T-helper 1 cell treated with Interleukin-12 subunit alpha and Interleukin-12 subunit beta and Interleukin-4 antibody, amounts not matched to agents 30 μg/mL and 1 μg/mL, for 36 hours (primary cell): ENCODE data around the gene IFITM1.

ENCODE experiments used
- H3K27ac Mint-ChIP-seq: one replicate; pipeline ENCODE4 v1.8.0; 2021; ENCODE audit warnings: mild to moderate bottlenecking, mixed read lengths
- H3K27me3 Mint-ChIP-seq: one replicate; pipeline ENCODE4 v1.8.0; 2021; ENCODE audit warnings: low read depth, mixed read lengths
- H3K36me3 Mint-ChIP-seq: one replicate; pipeline ENCODE4 v1.8.0; 2021; ENCODE audit warnings: low read depth, mixed read lengths
- H3K4me1 Mint-ChIP-seq: one replicate; pipeline ENCODE4 v1.8.0; 2021; ENCODE audit warnings: low read depth, mixed read lengths
- H3K4me3 Mint-ChIP-seq: one replicate; pipeline ENCODE4 v1.8.0; 2021; ENCODE audit warnings: mild to moderate bottlenecking, moderate library complexity, mixed read lengths
- H3K9me3 Mint-ChIP-seq: one replicate; pipeline ENCODE4 v1.8.0; 2021; ENCODE audit warnings: mixed read lengths

IFITM1 gene

DNA sequence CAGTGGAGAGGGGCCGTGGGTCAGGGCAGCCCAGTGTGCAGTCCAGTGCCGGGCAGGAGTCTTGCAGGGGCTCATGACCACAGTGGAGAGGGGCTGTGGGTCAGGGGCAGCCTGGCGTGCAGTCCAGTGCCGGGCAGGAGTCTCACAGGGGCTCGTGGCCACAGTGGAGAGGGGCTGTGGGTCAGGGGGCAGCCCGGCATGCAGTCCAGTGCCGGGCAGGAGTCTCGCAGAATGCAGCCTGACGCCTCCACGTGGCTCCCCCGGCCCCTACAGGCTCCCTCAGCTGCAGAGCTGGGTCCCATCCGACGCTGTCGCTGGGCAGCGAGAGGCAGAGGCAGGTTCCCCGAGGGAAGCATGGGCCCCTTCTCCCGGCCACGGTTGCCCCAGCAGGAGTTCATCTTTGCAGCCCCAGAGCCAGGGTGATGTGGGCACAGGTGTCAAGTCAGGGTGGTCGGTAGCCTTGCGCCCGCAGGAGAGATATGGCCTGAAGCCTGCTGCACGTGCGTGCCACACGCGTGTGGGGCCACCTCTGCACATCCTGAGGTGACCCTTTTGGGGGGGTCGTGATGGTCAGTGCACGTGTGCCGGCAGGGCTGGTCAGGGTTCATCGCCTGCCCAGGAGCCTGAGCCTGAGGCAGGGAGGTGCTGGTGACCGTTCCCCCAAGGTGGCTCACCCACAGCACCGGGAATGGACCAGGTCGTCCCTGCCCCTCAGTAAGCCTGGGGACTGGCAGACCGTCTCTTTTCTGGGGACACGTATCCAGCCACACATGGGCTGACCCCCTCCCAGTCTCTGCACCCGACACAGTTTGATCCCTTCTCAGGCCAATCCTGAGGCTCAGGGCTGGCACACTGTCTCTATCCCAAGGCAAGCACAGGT, 17.4 kb upstream of the IFITM1 start:
- no peak overlapping the region for H3K27ac Mint-ChIP-seq
- H3K4me1 Mint-ChIP-seq: peaks cover 9% of the 10 kb centered on the region
- peaks cover 2% of the 10 kb centered on the region for H3K36me3 Mint-ChIP-seq
- H3K9me3 Mint-ChIP-seq: no peaks in the 10 kb centered on the region
- no peak overlapping the region for H3K4me3 Mint-ChIP-seq
- peaks cover 11% of the 10 kb centered on the region for H3K27me3 Mint-ChIP-seq

DNA sequence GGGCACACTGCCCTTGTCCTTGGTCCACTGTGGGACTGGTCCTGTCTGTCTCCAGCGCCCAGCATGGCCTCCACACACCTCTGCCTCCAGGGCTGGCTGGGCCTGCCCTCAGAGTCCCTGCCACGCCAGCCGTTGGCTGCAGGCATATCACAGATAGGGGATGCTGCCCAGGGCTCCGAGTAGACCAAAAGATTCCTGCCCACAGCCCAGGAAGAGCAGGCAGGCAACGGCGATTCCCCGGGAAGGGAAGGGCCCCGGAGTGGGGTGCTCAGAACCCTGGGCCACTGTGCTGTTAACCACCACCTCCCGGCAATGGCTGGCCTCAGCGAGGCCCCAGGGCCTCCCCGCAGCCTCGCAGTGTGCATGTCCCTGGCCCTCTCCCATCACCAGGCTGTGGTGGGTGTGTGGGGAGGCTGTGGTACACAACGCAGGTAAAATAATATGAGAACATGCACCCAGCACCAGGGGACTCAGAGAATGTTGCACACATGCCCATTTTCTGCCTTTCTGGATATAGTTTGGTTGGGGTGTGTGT, 16.7 kb upstream of the IFITM1 start:
- H3K27me3 Mint-ChIP-seq: peaks cover 11% of the 10 kb centered on the region
- H3K4me3 Mint-ChIP-seq: no peak overlapping the region
- no peaks in the 10 kb centered on the region for H3K9me3 Mint-ChIP-seq
- H3K27ac Mint-ChIP-seq: no peak overlapping the region
- no peaks in the 10 kb centered on the region for H3K36me3 Mint-ChIP-seq
- peaks cover 7% of the 10 kb centered on the region for H3K4me1 Mint-ChIP-seq

DNA sequence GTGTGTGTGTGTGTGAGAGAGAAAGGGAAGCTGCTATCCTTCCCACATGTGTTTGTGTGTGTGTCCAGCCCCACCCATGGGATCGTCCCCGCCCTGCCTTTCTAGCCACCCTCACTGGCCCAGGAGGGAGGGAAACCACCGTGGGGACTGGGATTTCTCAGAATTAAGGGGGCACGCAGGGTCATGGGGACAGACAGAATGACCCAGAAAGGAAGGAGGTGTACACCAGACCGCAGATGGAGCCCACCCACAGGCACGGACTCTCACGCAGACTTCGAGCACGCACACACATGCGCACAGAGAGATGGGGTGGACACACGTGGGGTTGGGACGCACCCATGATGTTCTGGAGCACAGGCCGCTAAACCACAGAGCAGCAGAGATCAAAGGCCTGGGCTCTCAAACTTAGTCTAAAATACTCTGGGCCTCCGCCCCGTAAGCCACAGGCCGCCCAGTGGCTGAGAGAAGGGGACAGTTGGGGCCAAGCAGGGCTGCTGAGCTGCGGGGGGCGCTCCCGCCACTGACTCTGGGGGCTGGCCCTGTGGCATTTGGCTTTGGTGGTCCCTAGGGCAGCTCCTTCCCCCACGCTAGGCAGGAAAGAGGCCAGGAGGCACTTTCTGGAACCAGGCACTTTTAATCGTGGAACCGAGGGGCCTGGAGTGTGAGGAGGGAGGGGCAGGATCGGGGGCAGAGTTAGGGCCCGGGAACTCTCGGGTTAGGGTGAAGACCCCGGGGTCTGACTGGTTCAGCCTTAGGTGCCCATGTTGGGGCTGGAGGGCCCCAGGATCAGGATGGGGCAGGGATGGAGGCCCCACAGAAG, 16.0 kb upstream of the IFITM1 start:
- Mint-ChIP-seq H3K4me1 (peaks cover 7% of the 10 kb centered on the region), H3K27ac (peak overlapping the region; percentile 57), H3K27me3 (peaks cover 12% of the 10 kb centered on the region), H3K9me3 (no peaks in the 10 kb centered on the region), H3K36me3 (no peaks in the 10 kb centered on the region), H3K4me3 (peak overlapping the region; percentile 21)

DNA sequence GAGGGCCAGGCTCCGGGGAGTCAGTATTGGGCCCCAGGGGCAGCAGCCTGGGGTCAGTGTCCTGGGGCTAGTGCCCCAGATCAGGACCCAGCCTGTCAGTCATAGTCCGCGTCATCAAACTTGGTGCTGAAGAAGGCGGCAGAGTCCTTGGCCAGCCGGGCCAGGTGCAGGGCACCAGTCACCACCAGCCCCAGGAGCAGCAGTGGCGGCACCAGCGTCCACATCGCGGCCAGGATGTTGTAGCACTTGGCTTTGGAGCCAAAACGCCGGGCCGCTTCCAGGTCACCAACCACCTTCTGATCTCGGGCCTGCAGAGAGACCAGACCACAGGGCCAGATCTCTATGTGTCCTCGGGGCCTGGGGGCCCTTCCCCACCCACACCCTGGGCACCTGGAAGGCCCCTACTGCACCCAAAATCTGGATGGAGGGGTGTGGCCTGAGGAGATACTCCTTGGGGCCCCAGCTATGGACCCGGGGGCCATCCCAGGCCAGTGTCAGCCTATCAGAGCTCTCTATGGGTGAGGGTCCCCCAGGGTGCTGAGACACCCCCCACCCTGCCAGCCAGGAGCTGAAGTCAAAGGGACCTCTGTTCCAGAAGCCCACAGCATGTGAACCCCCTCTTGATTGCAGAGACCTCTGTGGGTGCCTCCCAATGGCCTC, 15.3 kb upstream of the IFITM1 start:
- Mint-ChIP-seq H3K4me1 (peaks cover 9% of the 10 kb centered on the region), H3K27me3 (peaks cover 14% of the 10 kb centered on the region), H3K4me3 (no peak overlapping the region)

DNA sequence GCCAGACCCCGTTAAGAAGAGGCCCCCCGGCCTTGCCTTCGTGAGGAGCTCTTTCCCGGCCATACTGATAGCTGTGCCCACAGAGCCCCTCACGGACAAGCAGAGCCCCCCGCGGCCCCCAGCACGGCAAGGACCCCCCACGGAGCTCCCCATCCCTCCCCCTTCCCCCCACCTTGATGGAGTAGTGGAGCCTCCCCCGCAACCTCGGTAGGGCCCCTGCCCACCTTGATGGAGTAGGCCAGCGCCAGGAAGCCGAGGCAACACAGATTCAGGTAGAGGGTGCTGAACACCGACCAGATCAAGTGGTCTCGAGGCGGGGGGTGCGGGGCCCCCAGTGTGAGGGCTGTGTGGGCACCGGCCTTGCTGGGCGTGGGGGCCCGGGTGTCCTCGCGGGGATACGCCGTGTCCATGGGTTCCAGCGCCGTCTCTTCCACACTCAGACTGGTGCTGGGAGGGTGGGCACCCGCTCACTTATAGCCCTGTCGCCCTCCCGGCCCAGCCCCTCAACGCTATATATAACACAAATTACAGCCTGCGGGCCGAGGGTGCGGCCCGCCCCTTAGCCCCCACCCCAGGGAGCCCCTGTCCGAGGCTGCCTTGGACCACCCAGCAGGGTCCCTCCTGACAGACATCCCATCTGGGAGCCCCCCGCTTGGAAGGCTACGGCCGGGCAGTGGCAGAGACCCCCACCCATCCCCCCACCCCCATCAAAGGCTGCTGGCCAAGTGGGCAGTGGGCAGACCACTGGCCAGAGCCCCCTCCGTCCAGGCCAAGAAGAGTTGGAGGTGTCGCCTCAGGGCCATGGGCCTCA, 14.6 kb upstream of the IFITM1 start, which contains the start of gene IFITM5:
Gene IFITM5, minus strand, starts transcription at position 446 of the 811 bp plus-strand sequence. Its CDS starts 36 bp downstream, at position 410.
- Mint-ChIP-seq H3K4me1 (peaks cover 9% of the 10 kb centered on the region), H3K27ac (no peak within 1 kb of the TSS), H3K36me3 (no peaks in the 10 kb centered on the region), H3K4me3 (no peak within 1 kb of the TSS), H3K27me3 (peaks cover 14% of the 10 kb centered on the region), H3K9me3 (no peaks in the 10 kb centered on the region)

More for the DNA sequence above, 15.3 kb upstream of the IFITM1 start:
- Mint-ChIP-seq H3K27ac (no peak overlapping the region), H3K9me3 (no peaks in the 10 kb centered on the region), H3K36me3 (no peaks in the 10 kb centered on the region)

DNA sequence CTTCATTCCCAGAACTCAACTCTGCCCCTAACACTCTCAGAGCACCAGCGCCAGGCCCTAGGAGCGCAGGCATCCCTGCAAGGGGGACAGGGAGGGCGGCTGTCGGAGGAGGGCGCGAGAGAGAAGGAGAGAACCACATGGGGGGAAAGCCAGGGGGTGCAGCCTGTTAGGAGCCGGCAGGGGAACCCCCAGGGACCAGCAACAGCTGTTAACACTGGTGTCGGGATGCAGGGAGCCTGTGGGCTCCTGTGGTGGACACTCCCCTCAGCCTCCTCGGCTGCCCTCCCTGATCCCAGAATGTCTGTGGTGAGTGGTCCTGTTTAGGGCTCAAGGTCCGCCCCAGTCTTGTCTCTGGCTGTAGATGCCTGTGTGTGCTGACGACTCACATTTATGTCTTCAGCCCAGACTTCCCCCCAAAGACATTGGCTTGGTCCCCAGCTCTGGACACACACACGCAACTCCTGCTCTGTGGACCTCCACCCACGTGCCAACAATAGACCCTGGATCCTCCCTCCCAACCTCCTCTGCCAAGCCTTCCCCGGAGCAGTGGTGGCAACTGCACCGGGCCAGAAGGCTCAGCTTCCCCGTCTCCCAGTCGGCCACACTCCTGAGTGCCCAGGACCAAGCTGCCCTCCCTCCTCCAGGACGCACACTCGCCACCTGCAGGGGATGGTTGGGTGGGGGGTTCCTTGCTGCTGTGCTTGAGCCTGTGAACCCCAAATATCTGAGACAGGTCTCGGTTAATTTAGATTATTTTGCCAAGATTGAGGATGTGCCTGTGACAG, 13.7 kb upstream of the IFITM1 start:
- Mint-ChIP-seq H3K4me1 (peaks cover 12% of the 10 kb centered on the region), H3K9me3 (no peaks in the 10 kb centered on the region), H3K4me3 (no peak overlapping the region), H3K27me3 (peaks cover 14% of the 10 kb centered on the region), H3K27ac (peak overlapping the region; percentile 3), H3K36me3 (no peaks in the 10 kb centered on the region)

DNA sequence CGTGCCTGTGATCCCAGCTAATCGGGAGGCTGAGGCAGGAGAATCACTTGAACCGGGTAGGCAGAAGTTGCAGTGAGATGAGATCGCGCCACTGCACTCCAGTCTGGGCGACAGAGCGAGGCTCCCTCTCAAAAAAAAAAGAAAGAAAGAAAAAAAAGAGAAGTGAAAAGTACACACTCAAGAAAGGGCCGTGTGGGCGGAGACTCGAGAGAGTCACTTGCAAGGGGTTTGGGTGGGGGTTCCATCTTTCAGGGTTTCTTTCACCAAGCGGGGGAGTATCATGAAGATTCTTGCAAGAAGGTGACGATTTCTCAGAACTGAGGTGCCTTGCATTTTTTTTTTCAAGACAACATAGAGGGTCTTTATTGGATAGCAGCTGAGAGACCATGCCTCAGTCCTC, 10.5 kb upstream of the IFITM1 start:
- Mint-ChIP-seq H3K9me3 (no peaks in the 10 kb centered on the region), H3K36me3 (peaks cover 5% of the 10 kb centered on the region), H3K27me3 (peaks cover 14% of the 10 kb centered on the region), H3K27ac (no peak overlapping the region), H3K4me3 (no peak overlapping the region), H3K4me1 (peaks cover 24% of the 10 kb centered on the region)

DNA sequence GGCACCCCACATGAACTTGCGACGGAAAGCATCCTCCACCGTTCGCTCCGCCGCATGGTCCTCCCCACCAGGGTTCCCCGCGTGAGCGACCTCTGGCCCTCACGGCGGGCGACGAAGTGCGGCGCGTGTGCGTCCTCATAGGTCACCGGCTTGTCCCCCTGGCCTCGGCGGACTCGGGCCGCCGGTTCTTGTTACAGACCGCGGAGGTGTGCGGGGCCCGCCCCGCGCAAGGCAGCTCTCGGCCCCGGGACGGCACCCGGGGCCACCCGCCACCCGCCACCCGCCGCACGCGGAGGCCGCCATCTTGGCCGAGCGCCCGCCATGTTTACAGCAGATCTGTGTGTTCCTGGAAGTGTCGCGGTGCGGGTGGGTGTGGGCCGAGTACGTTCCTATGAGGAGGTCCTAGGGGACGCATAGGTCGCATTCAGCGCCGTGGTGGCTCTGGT, 9.8 kb upstream of the IFITM1 start:
- H3K9me3 Mint-ChIP-seq: no peaks in the 10 kb centered on the region
- peaks cover 24% of the 10 kb centered on the region for H3K4me1 Mint-ChIP-seq
- H3K27ac Mint-ChIP-seq: no peak overlapping the region
- H3K27me3 Mint-ChIP-seq: peaks cover 14% of the 10 kb centered on the region
- no peak overlapping the region for H3K4me3 Mint-ChIP-seq
- H3K36me3 Mint-ChIP-seq: peaks cover 10% of the 10 kb centered on the region

DNA sequence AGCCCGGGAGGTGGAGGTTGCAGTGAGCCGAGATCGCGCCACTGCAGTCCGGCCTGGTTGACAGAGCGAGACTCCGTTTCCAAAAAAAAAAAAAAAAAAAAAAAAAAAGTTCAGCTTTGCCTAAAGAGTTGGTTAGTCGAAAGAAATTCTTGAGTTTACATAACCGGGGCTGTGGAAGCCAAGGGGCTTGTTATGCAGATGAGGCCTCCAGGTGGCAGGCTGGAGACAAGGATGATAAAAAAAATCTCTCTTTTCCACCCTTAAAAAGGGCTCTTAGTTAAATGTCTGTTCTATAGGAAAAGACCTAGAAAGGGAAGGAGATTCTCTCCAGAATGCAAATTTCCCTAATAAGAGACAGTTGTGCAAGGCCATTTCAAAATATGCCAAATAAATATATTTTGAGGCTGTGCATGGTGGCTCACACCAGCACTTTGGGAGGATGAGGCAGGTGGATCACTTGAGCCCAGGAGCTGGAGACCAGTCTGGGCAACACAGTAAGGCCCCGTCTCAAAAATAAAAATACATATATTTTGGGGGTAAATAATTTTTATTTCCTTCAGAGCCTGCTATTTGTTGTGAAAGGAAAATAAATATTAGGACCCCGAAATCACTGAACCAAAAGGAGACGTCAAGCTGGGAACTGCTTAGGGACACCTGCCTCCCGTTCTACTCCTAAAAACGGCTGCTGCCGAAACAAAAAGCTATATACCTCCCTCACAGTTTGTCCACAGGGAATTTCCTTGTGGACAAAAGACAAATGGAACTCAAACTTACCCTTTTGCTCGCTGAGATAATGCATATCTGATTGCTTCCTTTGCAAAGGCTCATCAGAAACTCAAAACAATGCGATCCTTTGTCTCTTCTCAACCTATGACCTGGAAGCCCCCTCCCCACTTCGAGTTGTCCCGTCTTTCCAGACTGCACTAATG, 8.7 kb upstream of the IFITM1 start:
- peaks cover 16% of the 10 kb centered on the region for H3K36me3 Mint-ChIP-seq
- peak overlapping the region; percentile 52 for H3K27ac Mint-ChIP-seq
- H3K9me3 Mint-ChIP-seq: no peaks in the 10 kb centered on the region
- no peak overlapping the region for H3K4me3 Mint-ChIP-seq
- H3K4me1 Mint-ChIP-seq: peaks cover 30% of the 10 kb centered on the region
- H3K27me3 Mint-ChIP-seq: peaks cover 13% of the 10 kb centered on the region

DNA sequence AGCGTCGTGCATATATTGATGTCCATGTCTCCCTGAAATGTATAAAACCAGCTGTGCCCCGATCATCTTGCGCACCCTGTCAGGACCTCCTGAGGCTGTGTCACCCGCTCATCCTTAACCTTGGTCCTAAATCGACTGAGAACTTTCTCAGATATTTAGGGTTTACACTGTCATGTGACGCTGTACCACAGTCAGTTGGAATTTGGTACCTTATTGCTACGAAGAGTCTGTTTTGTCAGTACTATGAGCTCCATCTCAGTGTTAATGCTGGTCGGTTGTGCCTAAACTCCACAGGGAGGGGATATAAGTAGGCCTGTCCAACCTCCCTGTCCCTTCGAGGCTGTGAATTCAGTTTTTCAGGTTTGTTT, 8.0 kb upstream of the IFITM1 start:
- Mint-ChIP-seq H3K27me3 (peaks cover 7% of the 10 kb centered on the region), H3K4me1 (peaks cover 30% of the 10 kb centered on the region), H3K27ac (no peak overlapping the region), H3K4me3 (no peak overlapping the region), H3K9me3 (no peaks in the 10 kb centered on the region), H3K36me3 (peaks cover 16% of the 10 kb centered on the region)

DNA sequence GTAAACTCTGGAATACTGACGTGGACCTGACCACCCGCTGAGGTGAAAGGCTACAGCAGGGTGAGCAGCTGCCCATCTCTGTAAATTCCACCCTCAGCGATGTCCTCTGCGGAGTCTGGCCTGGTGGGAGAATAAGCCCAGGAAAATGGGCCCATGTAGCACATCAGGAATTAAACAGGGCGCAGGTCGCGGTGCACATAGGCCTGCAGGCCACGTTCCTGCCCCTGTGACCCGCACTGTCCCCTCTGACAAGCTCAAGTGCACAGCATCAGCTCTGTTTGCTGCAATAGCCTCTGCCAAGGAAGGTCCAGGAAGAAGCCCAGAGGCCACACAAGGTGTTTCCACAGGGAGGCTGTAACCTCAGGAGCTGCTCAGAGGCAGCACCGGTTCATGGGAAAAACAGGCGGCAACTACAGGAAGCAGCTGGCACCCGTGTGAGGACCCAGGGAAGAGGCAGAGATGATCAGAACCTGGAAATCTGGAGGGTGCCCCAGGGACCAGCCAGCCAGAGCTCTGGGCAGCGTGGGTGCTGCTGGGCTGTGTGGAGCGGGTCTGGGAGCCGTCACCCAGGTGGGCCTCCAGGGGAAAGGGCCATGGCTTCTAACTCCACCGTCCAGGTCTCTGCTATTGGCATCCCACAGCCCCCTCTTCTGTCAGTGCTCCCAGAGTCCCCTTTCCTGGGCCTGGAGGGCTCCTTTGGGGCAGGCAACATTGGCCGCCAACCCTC, 7.0 kb upstream of the IFITM1 start:
- Mint-ChIP-seq H3K4me1 (peaks cover 31% of the 10 kb centered on the region), H3K27me3 (peaks cover 3% of the 10 kb centered on the region), H3K27ac (peak overlapping the region; percentile 67), H3K4me3 (peak overlapping the region; percentile 88), H3K36me3 (peaks cover 16% of the 10 kb centered on the region), H3K9me3 (no peaks in the 10 kb centered on the region)
